Tibial nerve (tissue), 4 donors: ENCODE data around the gene NDN. TPM values are rescaled to one million over a fixed set of nuclear protein-coding genes. Genes with fewer than 3 reads are reported as not detected.

Experiments
- DNase-seq, 2 donors: peaks; one replicate each; pipeline ENCODE4 v3.0.0-alpha.2; 2019; ENCODE audit warnings: low spot score in 2 of 2
- H3K27ac ChIP-seq, 4 donors: fragments of 200-600 bp; sonication (generic) in 3 of 4; one replicate each; pipeline ENCODE4 v1.5.1; 2017 to 2019; ENCODE audit warnings: mild to moderate bottlenecking in 1 of 4
- H3K27me3 ChIP-seq, 2 donors: fragments of 200-600 bp; sonication (generic) in 1 of 2; one replicate each; pipeline versions ENCODE4 v1.5.1 to v1.6.0; 2017 to 2019
- H3K36me3 ChIP-seq, 3 donors: fragments of 200-600 bp; sonication (generic); one replicate each; pipeline ENCODE4 v1.5.1; 2018 to 2019
- H3K4me1 ChIP-seq, 4 donors: fragments of 200-600 bp; sonication (generic) in 3 of 4; one replicate each; pipeline ENCODE4 v1.5.1; 2017 to 2019
- H3K4me3 ChIP-seq, 4 donors: fragments of 200-600 bp; sonication (generic) in 3 of 4; one replicate each; pipeline ENCODE4 v1.5.1; 2017 to 2019; ENCODE audit warnings: mild to moderate bottlenecking in 1 of 4, moderate library complexity in 1 of 4
- H3K9me3 ChIP-seq, 4 donors: fragments of 200-600 bp; sonication (generic) in 3 of 4; one replicate each; pipeline ENCODE4 v1.5.1; 2017 to 2019
- CTCF ChIP-seq, 5 experiments: fragments of 200-600 bp in 3 of 5; fragments of 450-650 bp in 2 of 5; sonication (generic) in 3 of 5; IDR thresholded peaks; one replicate each; pipeline ENCODE4 v1.5.1; 2016 to 2019; ENCODE audit warnings: antibody characterized with exemption in 5 of 5, mild to moderate bottlenecking in 3 of 5, moderate library complexity in 2 of 5
- EP300 ChIP-seq, 2 donors: sonication (generic); formaldehyde crosslinking; IDR thresholded peaks; one replicate each; pipeline ENCODE4 v1.6.1; 2017; ENCODE audit warnings: antibody characterized with exemption in 2 of 2, mild to moderate bottlenecking in 1 of 2
- POLR2A ChIP-seq, 2 donors: fragments of 450-650 bp; IDR thresholded peaks; one replicate each; pipeline ENCODE4 v1.6.1; 2017; ENCODE audit warnings: antibody characterized with exemption in 2 of 2, mild to moderate bottlenecking in 2 of 2, moderate library complexity in 2 of 2
- WGBS, 2 donors: methylation state at CpG; one replicate each; pipeline ENCODE4 v1.1.5; 2018; 5-methylcytosine and 5-hydroxymethylcytosine counted together
- total RNA-seq, 4 donors: library from RNA; depleted of rRNA; stranded (reverse); fragments of >200 nt; gene quantifications; one replicate each; pipeline ENCODE4 v1.1.0, GENCODE V29; 2016

The NDN gene
- total RNA-seq, 4 donors from 2014 or later = 71.7 to 147 (median 107) TPM

- H3K27ac ChIP-seq = no peak overlapping the region
- whole genome bisulfite sequencing, 2 donors = 73 to 83% methylated on average over 2 of the region's 2 CpGs
These were observed 8.2 kb upstream of the NDN start for GRCh38 chr15:23695282-23695681.

GRCh38 chr15:23694592-23694991 is 7.5 kb upstream of the NDN start:
- DNase-seq = no peak
- peaks cover 0 to 6% (median 0%) of the 10 kb centered on the region in 4 donors for H3K4me1 ChIP-seq
- H3K27me3 ChIP-seq = no peaks in the 10 kb centered on the region
- 86 to 96% methylated on average over 1 of the region's 1 CpG for WGBS, 2 donors
- no peak overlapping the region for H3K27ac ChIP-seq
- no peaks in the 10 kb centered on the region for H3K36me3 ChIP-seq
- H3K9me3 ChIP-seq = peaks cover 0 to 2% (median 0%) of the 10 kb centered on the region in 4 donors
- TF ChIP-seq POLR2A (IDR thresholded peaks at IDR 0.05) (no peak), EP300 (IDR thresholded peaks at IDR 0.05) (no peak), CTCF (IDR thresholded peaks at IDR 0.05) (no peak)
- H3K4me3 ChIP-seq = no peak overlapping the region

More at GRCh38 chr15:23695282-23695681, 8.2 kb upstream of the NDN start:
- Histone ChIP-seq H3K9me3 (peaks cover 0 to 5% (median 0%) of the 10 kb centered on the region in 4 donors), H3K4me1 (peaks cover 0 to 3% (median 0%) of the 10 kb centered on the region in 4 donors), H3K36me3 (no peaks in the 10 kb centered on the region), H3K27me3 (no peaks in the 10 kb centered on the region), H3K4me3 (no peak overlapping the region)
- TF ChIP-seq EP300 (IDR thresholded peaks at IDR 0.05) (no peak), CTCF (IDR thresholded peaks at IDR 0.05) (no peak), POLR2A (IDR thresholded peaks at IDR 0.05) (no peak)
- no peak for DNase-seq

DNA sequence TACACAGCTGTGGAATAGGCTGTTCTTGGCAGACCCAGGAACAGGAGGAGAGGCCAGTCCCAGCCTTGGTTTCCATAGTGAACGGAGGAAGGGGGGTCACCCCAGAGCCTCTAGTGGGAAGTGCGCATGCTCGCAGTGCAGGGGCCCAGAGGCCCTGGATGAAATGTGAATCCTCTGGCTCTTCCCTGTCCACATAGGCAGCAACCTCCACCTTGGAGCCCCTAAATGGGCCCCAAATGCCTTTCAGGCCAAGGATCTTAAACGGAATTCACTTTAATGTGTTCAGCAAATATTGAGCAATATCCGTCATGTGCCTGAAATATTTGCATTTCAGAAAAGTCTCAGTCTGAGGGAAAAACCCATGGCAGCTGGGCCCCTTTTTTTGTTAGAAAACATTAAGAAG is 3.3 kb upstream of the NDN start:
- 62 to 64% methylated on average over 5 of the region's 5 CpGs for WGBS, 2 donors
- peak in 1 of 2 donors; percentile 43 for DNase-seq
- peak overlapping the region in 2 of 4 donors; percentile 63 to 64 for H3K27ac ChIP-seq

DNA sequence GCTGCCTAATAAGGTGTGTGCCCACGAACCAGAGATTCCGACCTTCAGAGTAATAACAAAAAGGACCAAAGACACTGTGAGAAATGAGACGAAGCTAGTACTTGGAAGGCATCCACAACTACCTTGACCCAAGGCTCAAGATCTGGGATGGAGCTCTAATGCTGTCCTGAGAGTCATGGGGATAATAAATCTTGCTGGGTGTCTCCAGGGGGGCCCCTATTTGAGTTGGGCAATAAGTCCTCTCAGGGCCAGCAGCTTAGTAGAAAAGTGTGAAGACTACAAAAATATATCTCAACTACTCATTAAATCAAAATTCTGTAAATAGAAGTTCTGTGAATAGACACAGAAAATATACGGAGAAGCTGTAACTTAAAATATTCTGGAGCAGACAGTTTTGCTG is 2.9 kb upstream of the NDN start:
- DNase-seq = no peak
- Histone ChIP-seq H3K27me3 (no peaks in the 10 kb centered on the region), H3K4me1 (peaks cover 0 to 13% (median 0%) of the 10 kb centered on the region in 4 donors), H3K36me3 (no peaks in the 10 kb centered on the region), H3K9me3 (peaks cover 0 to 3% (median 0%) of the 10 kb centered on the region in 4 donors), H3K4me3 (no peak overlapping the region), H3K27ac (peak overlapping the region in 2 of 4 donors; percentile 33 to 63)
- WGBS, 2 donors = 61 to 64% methylated on average over 4 of the region's 4 CpGs
- no peak for TF ChIP-seq EP300 (IDR thresholded peaks at IDR 0.05)
- no peak for TF ChIP-seq CTCF (IDR thresholded peaks at IDR 0.05)
- no peak for TF ChIP-seq POLR2A (IDR thresholded peaks at IDR 0.05)

More for the DNA sequence above, 3.3 kb upstream of the NDN start:
- peaks cover 0 to 3% (median 0%) of the 10 kb centered on the region in 4 donors for H3K9me3 ChIP-seq
- H3K27me3 ChIP-seq = no peaks in the 10 kb centered on the region
- peaks cover 0 to 12% (median 0%) of the 10 kb centered on the region in 4 donors for H3K4me1 ChIP-seq
- no peak overlapping the region for H3K4me3 ChIP-seq
- H3K36me3 ChIP-seq = no peaks in the 10 kb centered on the region
- peak in 1 of 2 donors; percentile 16 for TF ChIP-seq EP300 (IDR thresholded peaks at IDR 0.05)
- TF ChIP-seq POLR2A (IDR thresholded peaks at IDR 0.05) = no peak

GRCh38 chr15:23686466-23687142 is 501 bp downstream of the NDN start:
- WGBS, 2 donors = 24 to 40% methylated on average over 29 to 34 of the region's 57 CpGs
- Histone ChIP-seq H3K36me3 (no peaks in the 10 kb centered on the region), H3K27ac (peak overlapping the region in 1 of 4 donors; percentile 54), H3K9me3 (peaks cover 0 to 3% (median 0%) of the 10 kb centered on the region in 4 donors), H3K27me3 (no peaks in the 10 kb centered on the region), H3K4me3 (peak overlapping the region; percentile 17 to 64 (median 42)), H3K4me1 (peaks cover 0 to 13% (median 0%) of the 10 kb centered on the region in 4 donors)
- TF ChIP-seq EP300 (IDR thresholded peaks at IDR 0.05) (no peak), CTCF (IDR thresholded peaks at IDR 0.05) (no peak), POLR2A (IDR thresholded peaks at IDR 0.05) (no peak)
- DNase-seq = no peak
